GM21576 (cell line): ENCODE results near the gene APOL5.

Experiments
- ATAC-seq: cut with Tn5 transposase; IDR thresholded peaks from one replicate; pipeline ENCODE4 v1.9.1; 2021; ENCODE audit warnings: mild to moderate bottlenecking, moderate library complexity; ENCODE audit not compliant: unreplicated experiment

Gene APOL5

DNA sequence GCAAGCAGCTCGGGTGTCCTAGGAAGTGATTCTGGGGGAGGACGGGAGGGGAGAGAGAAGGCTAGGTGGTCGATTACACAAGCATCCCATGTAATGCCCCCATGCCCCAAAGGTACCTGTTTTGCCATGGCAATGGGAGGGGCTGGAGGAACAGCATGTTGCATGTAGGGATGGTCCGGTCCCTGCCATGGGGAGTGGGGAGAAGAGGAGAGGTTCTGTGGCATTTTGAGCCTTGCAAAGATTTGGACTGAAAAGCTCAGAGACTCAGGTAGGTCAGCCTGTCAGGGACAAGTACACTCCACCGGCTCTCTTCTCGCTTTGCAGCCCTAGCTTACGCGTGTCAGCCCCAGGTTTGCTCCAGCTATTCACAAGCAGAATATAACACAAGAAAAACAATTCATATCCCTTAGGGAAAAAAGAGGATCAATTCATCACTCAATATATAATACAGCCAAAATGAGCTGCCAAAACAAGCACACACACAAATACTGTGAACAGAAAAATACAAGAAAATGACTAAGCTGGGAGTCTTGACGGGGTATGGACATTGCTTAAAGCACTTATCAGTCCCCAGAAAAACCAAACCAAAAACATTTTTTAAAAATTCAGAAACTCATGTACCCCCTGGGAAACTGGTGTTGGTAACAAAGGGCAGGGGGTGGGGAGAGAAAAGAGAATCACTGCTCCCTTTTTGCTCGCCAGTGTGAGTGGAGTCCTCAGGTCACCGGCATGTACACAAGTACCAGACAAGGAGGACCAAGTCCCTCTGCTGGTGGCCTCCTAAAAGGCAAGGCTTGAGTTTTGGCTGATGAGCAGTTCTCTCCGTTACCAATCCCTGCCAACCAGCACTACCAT is 21.6 kb downstream of the APOL5 start:
- ATAC-seq: no peak

DNA sequence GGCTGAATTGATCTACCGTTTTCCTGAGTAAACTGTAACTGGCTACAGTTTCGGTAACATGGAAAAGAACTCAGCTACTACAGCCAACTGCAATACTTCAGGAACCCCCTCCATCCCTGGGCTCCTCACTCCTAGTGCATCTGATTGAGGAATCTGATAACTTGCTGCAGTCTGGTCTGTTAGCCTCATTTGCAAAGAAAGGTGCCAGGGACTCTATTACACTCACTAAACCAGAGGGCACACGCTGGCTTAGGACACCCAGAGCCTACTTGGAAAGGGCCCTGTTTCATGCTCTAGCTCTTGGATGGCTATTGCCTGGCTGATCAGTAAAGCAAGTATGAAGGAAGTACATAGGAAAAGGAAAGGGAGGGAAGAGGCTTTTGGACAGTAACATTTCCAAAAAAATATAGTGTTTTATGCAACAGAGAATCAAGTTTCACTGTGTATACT is 22.3 kb downstream of the APOL5 start:
- no peak for ATAC-seq

DNA sequence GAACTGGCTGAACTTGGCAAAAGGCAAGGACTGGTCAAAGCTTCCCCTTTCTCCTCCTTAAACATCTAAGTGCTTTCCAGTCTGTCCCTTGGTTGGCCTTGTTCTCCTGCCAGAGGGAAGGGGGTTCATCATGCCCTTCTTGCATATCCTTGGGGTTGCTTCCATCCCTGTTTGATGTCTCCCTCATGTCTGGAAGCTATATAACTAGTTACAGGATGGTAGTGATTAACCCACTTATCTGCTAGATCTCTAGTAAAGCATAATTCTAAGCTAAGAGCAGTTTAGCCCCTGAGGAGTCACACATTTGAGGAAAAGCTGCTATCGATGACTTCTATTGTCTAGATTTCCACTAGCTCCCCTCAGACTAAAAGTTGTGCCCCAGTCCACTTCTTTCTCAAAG is 22.9 kb downstream of the APOL5 start:
- no peak for ATAC-seq

DNA sequence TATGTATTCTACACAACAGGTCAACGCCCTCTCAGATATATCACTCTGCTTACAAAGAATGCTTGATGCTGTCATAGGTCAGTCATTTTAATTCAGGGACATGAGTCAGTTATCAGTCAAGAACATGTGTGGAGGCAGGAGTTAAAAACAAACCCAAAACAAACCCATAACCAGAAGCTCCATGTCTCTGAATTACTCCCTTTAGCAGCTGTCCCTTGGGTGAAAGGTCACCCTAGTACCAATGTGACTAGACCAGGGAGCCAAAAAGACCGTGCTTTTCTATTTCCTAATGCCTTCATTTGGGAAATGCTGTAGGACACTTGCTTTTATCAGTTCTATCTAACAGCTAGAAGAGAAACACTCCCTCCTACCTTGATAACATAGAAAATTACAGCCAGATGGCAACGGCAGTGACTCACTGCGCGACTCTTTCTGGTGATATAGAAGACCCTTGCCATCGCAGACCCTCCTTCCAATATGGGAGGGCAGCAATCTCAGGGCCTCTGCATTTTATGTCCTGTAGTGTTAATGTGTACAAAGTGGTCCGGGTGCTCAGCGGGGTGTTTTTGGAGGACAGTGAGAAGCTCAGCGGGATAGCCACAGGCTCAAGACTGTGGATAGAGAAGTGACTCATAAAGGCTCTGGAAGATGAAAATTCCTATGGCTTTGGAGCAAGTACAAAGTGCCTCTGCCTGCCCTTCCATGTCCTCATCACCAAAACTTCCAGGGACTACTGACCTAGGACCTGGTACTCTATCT is 24.8 kb downstream of the APOL5 start:
- no peak for ATAC-seq

DNA sequence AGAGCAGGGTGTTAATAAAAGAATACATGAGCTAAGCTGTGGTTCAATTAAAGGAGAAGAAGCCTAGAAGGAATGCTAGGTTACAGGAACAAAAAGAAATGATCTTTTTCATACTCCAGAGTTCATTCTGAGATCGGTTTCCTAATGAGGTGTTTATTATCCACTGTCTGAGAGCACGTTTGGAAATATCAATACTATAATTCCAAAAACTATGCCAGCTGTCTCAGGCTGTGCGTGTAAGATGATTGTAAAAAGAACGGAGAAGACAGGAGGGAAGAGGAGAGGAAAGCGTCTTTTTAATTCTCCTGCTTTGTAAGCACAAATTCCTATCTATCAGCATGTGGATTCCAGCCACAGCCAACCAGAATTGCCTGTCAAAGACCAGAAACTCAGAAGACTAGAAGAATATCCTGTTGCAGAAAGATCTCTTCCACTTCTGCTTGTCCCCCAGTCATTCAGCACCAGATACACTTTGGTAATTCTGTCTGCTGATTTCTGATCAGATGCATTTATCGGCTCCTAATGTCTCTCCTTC is 25.7 kb downstream of the APOL5 start:
- no peak for ATAC-seq

DNA sequence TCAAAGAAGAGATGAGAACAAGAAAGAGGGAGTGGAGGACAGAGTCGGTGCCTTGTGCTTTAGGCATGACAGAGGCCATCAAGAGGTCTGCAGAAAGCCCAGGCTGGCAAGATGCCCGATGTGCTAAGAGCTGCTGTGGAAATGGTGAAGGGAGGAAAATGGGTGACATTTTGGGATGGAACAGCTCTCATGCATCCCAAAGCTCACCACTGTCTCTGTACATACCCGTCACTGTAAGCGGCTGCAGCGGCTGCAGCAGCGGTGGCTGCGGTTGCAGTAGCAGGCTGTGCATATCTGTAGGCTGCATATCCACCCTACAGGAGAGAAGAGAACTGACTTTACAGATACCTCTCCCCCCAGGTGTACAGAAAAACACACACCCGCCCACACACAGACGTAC is 28.6 kb downstream of the APOL5 start:
- ATAC-seq: no peak

DNA sequence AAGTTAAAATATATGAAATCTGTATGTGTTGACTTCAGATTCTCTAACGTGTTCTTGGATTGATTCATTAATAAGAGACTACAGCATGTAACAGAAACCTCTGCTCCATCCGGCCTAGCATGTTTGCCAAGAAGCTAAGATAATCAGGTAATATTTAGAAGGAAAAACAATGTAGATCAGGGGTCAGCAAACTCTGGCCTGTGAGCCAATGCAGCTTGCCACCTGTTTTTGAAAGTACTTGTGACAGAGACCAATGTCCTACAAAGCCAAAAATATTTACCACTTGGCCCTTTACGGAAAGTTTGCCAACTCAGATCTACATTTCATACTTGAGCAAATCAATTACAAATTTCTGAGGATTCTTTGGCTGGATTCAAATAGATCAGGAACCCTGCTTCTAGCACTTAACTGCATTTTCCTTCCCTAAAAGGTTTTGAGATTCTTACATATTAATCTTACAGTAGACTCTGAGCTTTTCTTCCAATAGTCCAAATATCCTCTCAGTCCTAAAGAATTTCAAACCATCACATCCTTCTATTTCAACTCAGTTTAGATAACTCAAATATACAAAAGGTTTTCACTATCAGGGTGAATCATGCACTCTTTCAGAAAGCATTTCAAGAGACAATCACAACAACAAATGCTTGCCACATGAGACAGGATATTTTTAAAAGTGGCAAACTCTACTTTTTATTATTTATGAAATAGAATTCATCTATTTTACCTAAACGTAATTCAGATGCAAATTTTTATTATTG is 29.5 kb downstream of the APOL5 start:
- ATAC-seq: no peak

DNA sequence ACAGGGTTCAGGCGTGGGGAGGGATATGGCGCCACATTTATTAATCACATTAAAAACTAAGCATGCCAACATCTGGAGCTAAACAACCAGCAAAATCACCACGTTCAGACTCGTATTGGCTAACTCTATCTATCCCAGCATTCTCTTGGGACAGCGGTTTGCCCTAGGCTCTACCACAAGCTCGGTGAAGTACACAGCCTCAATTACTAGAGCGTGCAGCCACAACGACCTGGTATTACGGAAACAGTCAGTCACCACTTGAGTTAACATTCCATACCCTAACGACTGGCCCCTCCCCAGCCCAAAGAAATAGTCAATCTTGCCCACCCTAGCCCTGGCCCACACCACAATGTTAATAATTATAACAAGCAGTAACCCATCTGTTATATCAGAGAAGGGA is 32.1 kb downstream of the APOL5 start:
- ATAC-seq: peak; percentile 68

DNA sequence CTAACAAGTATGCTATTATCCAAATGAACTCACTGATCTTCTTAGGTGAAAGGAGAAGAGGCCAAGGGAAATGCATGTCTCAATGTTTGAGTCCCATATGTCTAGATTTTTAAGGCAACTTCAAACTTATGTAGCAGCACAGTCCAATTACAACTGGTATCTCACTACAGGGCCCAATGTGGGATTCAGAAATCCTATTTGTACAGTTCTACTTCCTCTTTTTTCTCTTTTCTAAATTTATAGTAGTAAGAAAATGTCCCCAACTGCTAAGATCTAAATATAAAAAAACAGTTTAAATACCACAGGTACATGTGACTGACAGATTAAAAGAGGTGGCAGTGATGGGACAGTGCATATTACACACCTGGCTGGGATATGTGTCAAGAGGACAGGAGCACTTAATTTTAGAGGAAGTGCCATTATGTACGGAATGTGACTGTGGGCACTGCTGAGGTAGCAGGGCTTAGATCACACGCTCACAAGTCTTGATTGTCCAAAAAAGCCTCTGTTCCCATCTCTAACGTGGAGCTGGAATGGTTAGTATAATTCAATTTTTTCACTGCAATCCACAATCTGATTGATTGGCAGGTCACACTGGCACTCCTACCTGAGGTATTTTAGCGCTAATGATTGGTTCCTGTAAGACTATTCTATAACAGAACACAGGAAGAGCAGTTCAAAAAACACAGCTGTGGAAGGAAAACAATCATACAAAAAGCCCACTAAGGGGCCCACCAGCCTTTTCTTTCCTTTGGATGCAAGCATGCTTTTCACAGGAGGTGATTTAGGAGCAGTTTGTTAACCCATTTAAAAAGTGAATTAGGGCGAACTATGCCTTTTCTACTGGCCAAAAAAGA is 34.6 kb downstream of the APOL5 start:
- ATAC-seq: no peak

DNA sequence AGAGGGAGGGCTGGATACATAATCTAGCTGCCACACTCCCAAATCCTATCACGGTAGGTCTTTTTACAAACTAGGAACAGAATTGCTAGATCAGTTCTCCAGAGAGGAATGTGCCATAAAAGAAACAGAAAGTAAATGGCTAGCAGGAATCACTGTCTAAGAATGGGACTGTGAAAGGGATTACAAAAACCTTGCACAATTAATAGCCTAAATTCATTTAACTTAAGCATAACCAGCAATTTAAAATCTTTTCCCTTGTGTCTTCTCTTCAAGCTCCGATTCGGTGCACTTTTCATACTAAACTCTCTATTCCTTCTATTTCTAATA is 35.2 kb downstream of the APOL5 start:
- ATAC-seq: no peak

DNA sequence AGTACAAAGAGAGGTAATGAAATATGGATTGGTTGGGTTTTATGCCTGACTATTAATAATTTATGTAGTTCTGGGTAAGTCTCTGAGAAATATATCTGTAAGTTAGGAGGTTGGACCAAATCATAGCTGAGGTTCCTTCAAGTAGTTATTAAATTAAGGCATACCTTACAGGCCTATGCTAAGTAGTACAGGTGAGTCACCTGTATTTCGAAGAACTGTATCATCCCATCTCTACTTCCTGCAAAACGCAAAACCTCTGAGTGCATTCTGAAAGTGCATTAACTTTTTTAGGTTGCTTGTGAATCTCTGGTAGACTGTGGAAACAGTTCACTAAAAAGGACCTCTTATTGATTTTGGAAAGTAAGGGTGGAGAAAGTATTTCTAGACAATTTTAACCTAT is 37.1 kb downstream of the APOL5 start:
- no peak for ATAC-seq

DNA sequence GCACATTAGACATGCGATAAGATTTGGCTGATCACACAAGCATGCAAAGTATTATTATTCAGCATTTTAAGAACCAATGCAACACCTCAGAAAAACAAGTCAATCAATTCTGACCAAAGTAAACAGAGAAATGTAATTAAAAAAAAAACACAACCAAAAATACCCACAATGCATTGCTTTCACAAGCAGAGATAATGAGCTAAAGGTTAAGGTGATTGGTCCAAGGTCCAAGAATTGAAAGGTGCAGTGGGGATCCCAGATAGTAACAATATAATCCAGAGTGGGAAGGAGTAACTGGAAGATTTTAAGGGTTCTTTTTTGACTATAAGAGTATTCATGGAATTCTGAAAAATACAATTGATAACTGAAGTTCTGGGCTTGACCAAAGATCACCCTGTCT is 39.0 kb downstream of the APOL5 start:
- no peak for ATAC-seq

DNA sequence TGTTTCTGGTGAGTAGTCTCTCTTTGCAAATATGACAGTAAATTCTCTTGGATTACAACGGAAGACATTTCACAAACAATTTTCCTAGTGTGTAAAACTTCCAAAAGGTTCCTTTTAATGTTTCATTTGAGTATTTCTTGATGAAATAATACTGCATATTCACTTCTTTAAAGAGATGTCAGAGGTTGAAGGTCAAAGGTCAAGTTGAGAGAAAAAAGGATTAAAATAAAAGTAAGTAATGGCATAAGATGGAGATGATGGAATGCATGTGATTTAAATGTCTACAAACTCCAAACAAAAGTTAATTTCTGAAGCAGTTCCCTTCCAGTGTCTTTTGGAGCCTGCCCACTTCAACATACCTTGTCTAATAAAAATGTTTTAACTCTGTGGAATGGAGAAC is 40.7 kb downstream of the APOL5 start:
- ATAC-seq: no peak

DNA sequence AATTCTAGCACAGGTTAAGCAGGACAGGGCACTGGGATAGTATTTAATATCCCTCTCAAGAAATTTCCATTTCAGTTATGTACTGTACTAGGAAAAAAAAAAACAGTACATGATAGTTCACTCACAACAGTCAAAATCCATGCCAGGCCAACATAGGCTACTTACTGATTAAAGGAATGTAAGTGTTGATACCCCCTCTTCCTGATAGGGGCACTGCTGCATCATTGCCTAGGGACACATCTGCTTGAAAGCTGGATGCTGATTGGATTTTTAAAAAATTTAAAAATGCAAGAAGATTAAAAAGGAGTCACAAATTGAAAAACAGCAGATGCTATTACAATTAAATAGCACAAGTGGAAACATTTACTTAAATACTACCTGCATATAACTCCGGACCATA is 43.4 kb downstream of the APOL5 start:
- ATAC-seq: no peak

DNA sequence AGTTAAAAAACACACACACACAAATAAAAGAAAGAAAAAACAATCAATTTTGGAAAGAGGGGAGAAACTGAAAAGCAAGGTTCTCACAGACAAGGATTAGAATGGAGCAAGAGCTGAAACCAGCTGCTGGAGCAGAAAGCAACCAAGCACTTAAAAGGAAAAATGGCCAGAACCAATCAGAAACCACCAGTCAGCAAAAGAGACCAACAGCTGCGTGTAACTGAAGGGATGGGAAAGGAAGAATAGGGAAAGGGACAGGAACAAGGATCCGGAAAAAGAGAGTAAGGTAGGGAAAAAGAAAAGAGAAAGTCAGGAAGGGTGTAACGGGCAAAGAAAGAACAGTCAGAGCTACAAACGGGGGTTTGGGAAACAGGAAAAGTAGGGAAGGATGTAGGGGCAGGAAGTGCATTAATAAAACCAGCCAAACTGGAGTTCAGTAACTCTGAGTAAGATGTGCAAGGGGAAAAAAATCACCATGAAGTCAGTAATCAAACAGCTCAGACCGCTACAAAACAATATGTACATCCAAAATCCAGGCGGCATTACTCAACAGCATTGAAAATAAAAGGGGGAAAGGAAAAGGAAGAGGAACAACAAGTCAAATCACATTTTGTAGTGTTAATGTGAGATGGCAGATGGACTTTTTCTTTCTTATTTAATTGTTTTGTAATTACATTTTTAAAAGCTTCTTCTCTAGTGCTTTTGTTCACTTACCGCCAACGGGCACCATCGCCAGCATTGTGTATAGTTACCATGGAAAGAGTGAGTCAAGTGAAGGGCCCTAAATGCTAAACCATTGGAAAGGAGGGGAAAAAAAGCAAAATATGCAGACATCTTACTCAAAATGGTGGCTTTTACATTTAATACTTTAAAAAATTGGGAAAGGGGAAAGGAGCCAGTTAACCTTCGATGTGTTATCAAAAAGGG is 49.2 kb downstream of the APOL5 start:
- ATAC-seq: no peak

DNA sequence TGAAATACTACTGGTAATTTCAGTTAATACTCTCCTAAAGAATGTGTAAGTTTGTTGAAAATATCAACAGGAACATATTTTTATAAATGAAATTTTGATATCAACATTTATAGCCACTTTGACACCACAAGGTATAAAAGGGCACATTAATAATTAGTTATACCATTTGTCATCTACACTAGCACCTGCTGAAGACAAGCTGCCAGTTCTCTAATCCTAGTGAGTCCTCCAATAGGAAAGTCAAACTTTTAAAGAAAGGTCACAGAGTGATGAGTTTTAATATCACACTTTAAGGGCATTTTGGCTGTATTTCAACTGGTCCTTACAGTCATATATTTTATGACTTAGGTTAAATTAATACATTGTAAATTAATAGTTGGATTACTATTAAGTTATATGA is 52.3 kb downstream of the APOL5 start:
- ATAC-seq: no peak

DNA sequence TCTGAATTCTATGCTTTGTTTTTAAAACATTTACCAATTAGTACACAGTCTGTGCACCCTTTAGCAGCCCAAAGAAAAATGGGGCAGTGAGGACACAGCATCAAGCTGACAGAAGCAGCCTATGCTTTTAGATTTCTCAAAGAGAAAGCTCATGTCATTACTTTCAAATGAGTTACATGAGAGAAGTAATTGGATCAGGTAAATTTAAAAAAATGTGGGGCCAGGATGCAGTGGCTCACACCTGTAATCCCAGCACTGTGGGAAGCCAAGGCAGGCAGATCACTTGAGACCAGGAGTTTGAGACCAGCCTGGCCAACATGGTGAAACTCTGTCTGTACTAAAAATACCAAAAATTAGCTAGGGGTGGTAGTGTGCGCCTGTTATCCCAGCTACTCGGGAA is 57.7 kb downstream of the APOL5 start:
- ATAC-seq: no peak

DNA sequence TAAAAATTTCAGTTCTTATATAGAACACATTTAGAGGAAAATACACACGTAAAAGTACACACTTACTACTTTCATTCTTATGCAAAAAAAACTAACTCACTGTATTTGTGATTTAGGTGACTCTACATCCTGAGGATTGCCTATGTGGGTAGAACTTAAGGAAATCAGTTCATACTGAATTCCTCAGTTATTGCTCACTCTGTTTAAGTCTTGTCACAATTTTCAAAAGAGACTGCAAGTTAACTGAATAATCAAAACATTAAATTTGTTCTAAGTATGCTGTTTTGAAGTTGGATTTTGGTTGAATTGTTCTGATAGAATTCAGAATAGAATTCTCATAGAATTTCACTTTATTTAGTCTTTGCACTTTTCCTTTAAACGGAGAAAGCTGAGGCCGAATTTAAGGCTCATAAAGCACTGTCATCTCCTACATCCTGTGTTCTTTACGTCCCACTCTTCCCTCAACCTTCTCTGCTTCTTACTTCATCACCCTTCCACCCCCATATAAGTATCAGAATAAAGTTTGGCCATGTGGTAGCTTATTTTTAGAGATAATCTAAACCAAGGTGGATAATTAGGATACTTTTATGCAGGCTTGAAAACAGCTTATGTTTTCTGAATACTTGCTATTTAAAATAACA is 59.8 kb downstream of the APOL5 start:
- no peak for ATAC-seq
